HK-2 (cell line): ENCODE data around the gene AP2A1.
A peak's percentile ranks its signal among the peaks of the same experiment; 100 is the strongest.

ENCODE experiments used
- DNase-seq: peaks from one replicate; pipeline ENCODE4 v3.0.0-alpha.2; 2018; ENCODE audit not compliant: unreplicated experiment

The AP2A1 gene

GRCh38 chr19:49766007-49766929 is 533 bp upstream of the AP2A1 start:
- DNase-seq = peak; percentile 100

GRCh38 chr19:49767381-49767780 is 580 bp downstream of the AP2A1 start:
- peak; percentile 26 for DNase-seq

GRCh38 chr19:49767967-49768581 is 1.3 kb downstream of the AP2A1 start:
- no peak for DNase-seq

- DNase-seq = no peak
Measured at GRCh38 chr19:49770529-49770928, 3.7 kb downstream of the AP2A1 start.

GRCh38 chr19:49771674-49772139 is 4.9 kb downstream of the AP2A1 start:
- DNase-seq = no peak

- DNase-seq = no peak
Measured at GRCh38 chr19:49772850-49773432, 6.1 kb downstream of the AP2A1 start.

GRCh38 chr19:49773663-49774350 is 7.0 kb downstream of the AP2A1 start:
- DNase-seq = no peak

- DNase-seq = no peak
Measured at GRCh38 chr19:49774969-49775368, 8.2 kb downstream of the AP2A1 start.

GRCh38 chr19:49775742-49776370 is 9.1 kb downstream of the AP2A1 start:
- no peak for DNase-seq

GRCh38 chr19:49776371-49776764 is 9.6 kb downstream of the AP2A1 start:
- DNase-seq = no peak

GRCh38 chr19:49779731-49780555 is 13.1 kb downstream of the AP2A1 start:
- DNase-seq = no peak

- DNase-seq = no peak
Measured at GRCh38 chr19:49780861-49781260, 14.1 kb downstream of the AP2A1 start.

- no peak for DNase-seq
Measured at GRCh38 chr19:49781394-49781793, 14.6 kb downstream of the AP2A1 start.

GRCh38 chr19:49782515-49782914 is 15.7 kb downstream of the AP2A1 start:
- DNase-seq = no peak

- DNase-seq = peak; percentile 38
Measured at GRCh38 chr19:49786376-49786820, 19.6 kb downstream of the AP2A1 start.

GRCh38 chr19:49787746-49788145 is 20.9 kb downstream of the AP2A1 start:
- no peak for DNase-seq

- DNase-seq = no peak
Measured at GRCh38 chr19:49788857-49789256, 22.1 kb downstream of the AP2A1 start.

GRCh38 chr19:49790866-49791265 is 24.1 kb downstream of the AP2A1 start:
- DNase-seq = no peak

- no peak for DNase-seq
Measured at GRCh38 chr19:49791776-49792445, 25.1 kb downstream of the AP2A1 start.
